ENCODE measurements around the gene DNLZ. TPM values are rescaled to one million over a fixed set of nuclear protein-coding genes. Genes with fewer than 3 reads are reported as not detected.

Gene DNLZ
- total RNA-seq, 1 experiment from 2014 or later, result 26.5 TPM

DNA sequence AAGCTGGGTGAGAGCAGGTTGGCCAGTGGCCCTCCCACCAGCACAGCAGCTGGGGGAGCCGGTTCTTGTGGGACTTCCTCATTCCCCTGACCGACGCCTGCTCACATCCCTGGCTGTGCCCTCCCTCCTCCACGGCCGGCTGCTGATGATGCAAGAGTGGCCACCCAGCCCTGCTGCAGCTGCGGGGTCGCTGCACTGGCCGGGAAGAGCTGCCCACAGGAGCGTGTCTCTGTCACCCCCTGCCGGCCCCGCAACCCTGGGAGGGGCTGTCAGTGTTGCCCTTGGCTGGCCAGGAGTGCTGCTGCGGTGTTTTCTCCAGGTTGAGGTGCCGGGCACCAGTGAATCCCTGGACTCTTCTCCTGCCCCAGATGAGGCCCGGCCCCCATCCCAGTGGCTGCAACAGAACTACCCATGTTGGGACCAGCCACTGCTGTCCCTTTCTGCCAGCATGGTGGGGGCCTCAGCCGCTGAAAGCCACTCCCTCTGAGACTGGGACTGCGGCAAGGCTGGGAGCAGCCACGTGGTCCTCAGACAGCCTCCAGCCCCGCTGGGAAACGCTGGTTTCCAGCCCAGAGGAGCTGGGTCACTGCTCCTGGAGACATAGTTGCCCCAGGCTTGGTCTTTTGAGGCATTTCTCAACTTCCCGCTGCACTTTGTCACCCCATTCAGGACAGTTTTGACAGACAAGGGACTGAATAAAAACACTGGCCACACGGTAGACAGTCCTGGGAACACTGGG lies 9.2 kb upstream of the DNLZ start:
- TF ChIP-seq, protein P1, sequence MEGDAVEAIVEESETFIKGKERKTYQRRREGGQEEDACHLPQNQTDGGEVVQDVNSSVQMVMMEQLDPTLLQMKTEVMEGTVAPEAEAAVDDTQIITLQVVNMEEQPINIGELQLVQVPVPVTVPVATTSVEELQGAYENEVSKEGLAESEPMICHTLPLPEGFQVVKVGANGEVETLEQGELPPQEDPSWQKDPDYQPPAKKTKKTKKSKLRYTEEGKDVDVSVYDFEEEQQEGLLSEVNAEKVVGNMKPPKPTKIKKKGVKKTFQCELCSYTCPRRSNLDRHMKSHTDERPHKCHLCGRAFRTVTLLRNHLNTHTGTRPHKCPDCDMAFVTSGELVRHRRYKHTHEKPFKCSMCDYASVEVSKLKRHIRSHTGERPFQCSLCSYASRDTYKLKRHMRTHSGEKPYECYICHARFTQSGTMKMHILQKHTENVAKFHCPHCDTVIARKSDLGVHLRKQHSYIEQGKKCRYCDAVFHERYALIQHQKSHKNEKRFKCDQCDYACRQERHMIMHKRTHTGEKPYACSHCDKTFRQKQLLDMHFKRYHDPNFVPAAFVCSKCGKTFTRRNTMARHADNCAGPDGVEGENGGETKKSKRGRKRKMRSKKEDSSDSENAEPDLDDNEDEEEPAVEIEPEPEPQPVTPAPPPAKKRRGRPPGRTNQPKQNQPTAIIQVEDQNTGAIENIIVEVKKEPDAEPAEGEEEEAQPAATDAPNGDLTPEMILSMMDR (IDR thresholded peaks at IDR 0.05), result no peak; the same call in 1 of the 2 replicates
- TF ChIP-seq TCF7L2 (IDR thresholded peaks at IDR 0.05; ENCODE audit: low read depth, low read length) (no peak), SIN3A (IDR thresholded peaks at IDR 0.05; ENCODE audit: borderline replicate concordance, insufficient read depth, low read depth, low read length) (no peak)
- Histone ChIP-seq H3K27ac (ENCODE audit: low read length) (no peak overlapping the region), H3K9me3 (ENCODE audit: control insufficient read depth, insufficient read depth, low read depth, low read length) (no peaks in the 10 kb centered on the region), H3K4me3 (ENCODE audit: low read depth in 2 of 2, low read length in 2 of 2) (no peak overlapping the region), H3K4me1 (ENCODE audit: control insufficient read depth, insufficient read depth, low read length) (no peaks in the 10 kb centered on the region), H3K27me3 (ENCODE audit: control insufficient read depth, insufficient read depth, low read length) (no peaks in the 10 kb centered on the region), H3K36me3 (ENCODE audit: control insufficient read depth, insufficient read depth, low read length) (no peaks in the 10 kb centered on the region)
- ATAC-seq (peak; percentile 14; the same call in 1 of the 2 replicates), DNase-seq (ENCODE audit: low read depth, low spot score) (no peak)
- POLR2A ChIA-PET, result no interaction called here
- CTCF ChIA-PET, result no interaction called here
- BruUV-seq (replicated peaks), result no TSS peak
- in situ Hi-C loops (cut with HindIII; ENCODE audit: low pct_unique_long_range_greater_than_20kb, low sequenced_read_pairs) (no loop called here), intact Hi-C loops (cut with micrococcal nuclease; ENCODE audit: unreplicated experiment) (no loop called here)

DNA sequence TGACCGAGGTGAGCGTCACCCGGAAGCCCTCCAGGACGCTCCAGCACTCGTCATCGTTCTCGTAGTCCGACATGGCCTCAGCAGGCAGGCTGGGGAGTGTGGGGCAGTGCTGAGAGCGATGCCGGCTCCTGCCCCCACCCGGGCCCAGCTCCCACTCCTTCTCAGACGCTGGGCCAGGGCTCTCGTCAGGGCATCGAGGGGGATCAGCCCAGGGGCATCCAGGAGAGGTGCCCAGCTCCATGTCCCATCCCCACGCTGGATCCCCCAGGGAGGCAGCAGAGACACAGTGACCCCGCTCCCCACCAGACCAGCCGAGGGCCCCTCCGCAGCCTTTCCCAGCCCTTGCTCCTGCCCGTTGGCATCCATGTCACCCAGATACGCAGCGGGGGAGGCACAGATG lies 8.5 kb upstream of the DNLZ start:
- intact Hi-C loops (cut with micrococcal nuclease; ENCODE audit: unreplicated experiment), result no loop called here
- POLR2A ChIA-PET, result no interaction called here
- no peak overlapping the region for H3K27ac ChIP-seq (ENCODE audit: low read length)

More for the DNA sequence above, 8.5 kb upstream of the DNLZ start:
- no peaks in the 10 kb centered on the region for H3K4me1 ChIP-seq (ENCODE audit: control insufficient read depth, insufficient read depth, low read length)
- H3K27me3 ChIP-seq (ENCODE audit: control insufficient read depth, insufficient read depth, low read length), result no peaks in the 10 kb centered on the region
- H3K4me3 ChIP-seq (ENCODE audit: low read depth in 2 of 2, low read length in 2 of 2), result no peak overlapping the region
- TF ChIP-seq, protein P1 (IDR thresholded peaks at IDR 0.05), result no peak
- no peak for TF ChIP-seq TCF7L2 (IDR thresholded peaks at IDR 0.05; ENCODE audit: low read depth, low read length)
- no peak for TF ChIP-seq SIN3A (IDR thresholded peaks at IDR 0.05; ENCODE audit: borderline replicate concordance, insufficient read depth, low read depth, low read length)
- TF ChIP-seq POLR2AphosphoS5 (IDR thresholded peaks at IDR 0.05; ENCODE audit: low read depth, low read length), result no peak
- no peak for TF ChIP-seq REST (IDR thresholded peaks at IDR 0.05; ENCODE audit: insufficient read depth in 1 of 2, low read depth in 2 of 2, low read length in 1 of 2)
- DNase-seq (ENCODE audit: low read depth, low spot score) (no peak), ATAC-seq (no peak)
- in situ Hi-C loops (cut with HindIII; ENCODE audit: low pct_unique_long_range_greater_than_20kb, low sequenced_read_pairs), result no loop called here
- BruUV-seq (replicated peaks), result no TSS peak
- H3K36me3 ChIP-seq (ENCODE audit: control insufficient read depth, insufficient read depth, low read length), result no peaks in the 10 kb centered on the region
- CTCF ChIA-PET, result no interaction called here
- H3K9me3 ChIP-seq (ENCODE audit: control insufficient read depth, insufficient read depth, low read depth, low read length), result no peaks in the 10 kb centered on the region
